GM12891 (cell line): Measurements from ENCODE around the gene RUNX2.

Source experiments
- PAX5 ChIP-seq: IDR thresholded peaks from 2 replicates; pipeline ENCODE4 v1.6.1; 2011; ENCODE audit warnings: low read length, moderate library complexity, mild to moderate bottlenecking; ENCODE audit not compliant: insufficient read depth, severe bottlenecking
- POLR2A ChIP-seq: IDR thresholded peaks from 2 replicates; pipeline ENCODE4 v1.6.1; 2011; ENCODE audit warnings: low read depth, low read length, control low read depth
- POLR2AphosphoS5 ChIP-seq: IDR thresholded peaks from 2 replicates; pipeline ENCODE4 v1.6.1; 2011; ENCODE audit warnings: low read depth, low read length, control low read depth
- TAF1 ChIP-seq: IDR thresholded peaks from 2 replicates; pipeline ENCODE4 v1.6.1; 2011; ENCODE audit warnings: low read depth, low read length, control low read depth

DNA sequence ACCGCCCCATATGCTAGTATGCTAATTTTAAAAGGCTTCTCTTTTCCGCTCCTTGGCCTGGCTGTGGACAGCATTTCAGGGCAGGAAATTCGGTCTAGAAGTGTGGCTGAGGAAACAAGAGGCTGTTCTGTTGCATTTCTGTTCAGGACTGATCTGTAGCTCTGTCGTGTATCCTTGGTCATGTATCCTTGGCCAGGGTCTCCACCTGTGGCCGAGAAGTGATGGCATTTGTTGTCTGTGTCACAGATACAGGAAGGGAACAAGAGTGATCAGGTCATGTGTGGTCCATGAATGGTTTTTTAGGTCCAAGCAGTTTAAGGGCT, 350.1 kb downstream of the RUNX2 start:
- TF ChIP-seq TAF1, result no peak
- no peak for TF ChIP-seq POLR2A
- no peak for TF ChIP-seq PAX5
- no peak for TF ChIP-seq POLR2AphosphoS5
